ENCODE results near the gene CRELD1. TPM values are rescaled to one million over a fixed set of nuclear protein-coding genes. Genes with fewer than 3 reads are reported as not detected.

CRELD1 gene
- total RNA-seq, 1 donor from 2014 or later: 22.7 TPM

GRCh38 chr3:9914011-9914410 is 19.6 kb upstream of the CRELD1 start:
- Mint-ChIP-seq H3K27ac (no peak overlapping the region), H3K4me1 (peaks cover 23% of the 10 kb centered on the region), H3K4me3 (no peak overlapping the region), H3K9me3 (no peaks in the 10 kb centered on the region), H3K27me3 (peaks cover 2% of the 10 kb centered on the region), H3K36me3 (ENCODE audit: low read depth) (peaks cover 2% of the 10 kb centered on the region)
- intact Hi-C loops (cut with micrococcal nuclease): loop anchor here (2.0 kb wide), 1 partner anchor 23 kb away; the partner anchor contains the start of gene JAGN1
- no peak for DNase-seq

DNA sequence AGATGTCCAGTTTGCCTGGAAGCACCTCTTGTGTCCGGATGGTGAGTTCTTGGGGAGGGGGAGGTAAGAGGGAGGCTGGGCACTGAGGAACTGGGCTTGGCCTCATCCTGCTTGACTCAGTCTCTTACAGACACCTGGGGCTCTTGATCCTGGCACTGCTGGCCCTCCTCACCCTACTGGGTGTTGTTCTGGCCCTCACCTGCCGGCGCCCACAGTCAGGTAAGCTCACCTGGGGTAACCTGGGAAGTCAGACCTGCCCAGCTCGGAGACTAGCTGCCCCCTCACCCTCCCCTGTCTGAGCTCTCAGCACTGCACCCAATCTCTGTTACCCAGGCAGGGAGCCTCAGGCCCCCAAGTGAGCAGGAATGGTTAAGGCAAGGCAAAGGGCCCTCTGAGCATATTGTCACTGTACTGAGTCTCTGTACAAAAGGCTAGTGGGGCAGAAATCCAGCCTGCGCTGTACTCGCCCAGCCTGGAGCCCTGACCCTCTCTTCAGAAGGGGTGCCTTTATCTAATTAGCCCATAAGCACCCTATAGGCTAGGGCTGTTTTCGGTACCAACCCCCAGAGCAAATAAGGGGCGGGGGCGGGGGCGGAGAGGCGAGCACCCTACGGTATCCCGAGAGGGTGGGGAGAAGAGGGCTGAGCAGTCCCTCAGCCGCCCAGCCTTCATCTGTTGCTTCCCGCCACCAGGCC is 18.9 kb upstream of the CRELD1 start:
- H3K9me3 Mint-ChIP-seq: no peaks in the 10 kb centered on the region
- peaks cover 16% of the 10 kb centered on the region for H3K4me1 Mint-ChIP-seq
- no peak for DNase-seq
- H3K4me3 Mint-ChIP-seq: peak overlapping the region; percentile 77
- peak overlapping the region; percentile 29 for H3K27ac Mint-ChIP-seq
- peaks cover 2% of the 10 kb centered on the region for H3K27me3 Mint-ChIP-seq
- peaks cover 2% of the 10 kb centered on the region for H3K36me3 Mint-ChIP-seq (ENCODE audit: low read depth)
- intact Hi-C loops (cut with micrococcal nuclease): loop anchor here (1.0 to 2.0 kb wide), 2 partner anchors 19 to 24 kb away; partner anchors contain the start of genes CRELD1 and JAGN1

GRCh38 chr3:9915254-9916141 is 18.1 kb upstream of the CRELD1 start:
- H3K27me3 Mint-ChIP-seq: peaks cover 2% of the 10 kb centered on the region
- peaks cover 14% of the 10 kb centered on the region for H3K4me1 Mint-ChIP-seq
- H3K27ac Mint-ChIP-seq: peak overlapping the region; percentile 71
- DNase-seq: peak; percentile 80
- intact Hi-C loops (cut with micrococcal nuclease): loop anchor here (1.0 to 2.0 kb wide), 3 partner anchors 13 to 25 kb away; partner anchors contain the start of genes CRELD1, IL17RE and JAGN1
- peak overlapping the region; percentile 77 for H3K4me3 Mint-ChIP-seq
- no peaks in the 10 kb centered on the region for H3K9me3 Mint-ChIP-seq
- H3K36me3 Mint-ChIP-seq (ENCODE audit: low read depth): peaks cover 2% of the 10 kb centered on the region

DNA sequence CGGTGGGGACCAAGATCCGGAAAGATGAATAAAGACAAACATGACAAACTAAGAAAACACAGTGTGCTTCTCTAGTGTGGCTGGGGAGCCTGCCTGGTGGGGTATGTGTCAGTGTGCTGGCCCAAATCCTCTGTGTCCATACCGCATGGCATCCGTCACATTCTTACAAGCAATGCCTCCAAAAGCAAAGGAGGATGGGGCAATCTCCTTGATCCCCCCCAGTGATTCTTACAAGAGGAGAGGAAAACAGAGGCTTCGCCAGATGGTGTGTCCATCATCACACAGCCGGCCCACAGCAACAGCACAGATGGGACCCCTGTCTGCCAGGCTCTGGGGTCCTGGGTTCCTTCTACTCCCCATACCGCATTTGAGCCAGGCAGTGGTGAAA is 17.3 kb upstream of the CRELD1 start:
- DNase-seq: no peak
- Mint-ChIP-seq H3K9me3 (no peaks in the 10 kb centered on the region), H3K4me3 (peak overlapping the region; percentile 77), H3K27ac (peak overlapping the region; percentile 56), H3K36me3 (ENCODE audit: low read depth) (peaks cover 2% of the 10 kb centered on the region), H3K4me1 (peaks cover 14% of the 10 kb centered on the region), H3K27me3 (peaks cover 2% of the 10 kb centered on the region)
- intact Hi-C loops (cut with micrococcal nuclease): loop anchor here (2.0 kb wide), 1 partner anchor 14 kb away; the partner anchor contains the start of gene IL17RE

- Mint-ChIP-seq H3K4me1 (peaks cover 14% of the 10 kb centered on the region), H3K9me3 (no peaks in the 10 kb centered on the region), H3K4me3 (peak within 1 kb of the TSS; percentile 77), H3K27me3 (peaks cover 2% of the 10 kb centered on the region), H3K27ac (peak within 1 kb of the TSS; percentile 71), H3K36me3 (ENCODE audit: low read depth) (peaks cover 2% of the 10 kb centered on the region)
- intact Hi-C loops (cut with micrococcal nuclease): loop anchor here (2.0 kb wide), 1 partner anchor 14 kb away; the partner anchor contains the start of gene IL17RE
- DNase-seq: peak; percentile 73
Observed at GRCh38 chr3:9916734-9917680, 16.6 kb upstream of the CRELD1 start, which contains the start of gene IL17RC. IL17RC (plus strand) TSS chr3:9917098; CDS start chr3:9917316, 218 bp downstream.

- H3K4me3 Mint-ChIP-seq: no peak overlapping the region
- no peaks in the 10 kb centered on the region for H3K9me3 Mint-ChIP-seq
- H3K4me1 Mint-ChIP-seq: peaks cover 11% of the 10 kb centered on the region
- no peak overlapping the region for H3K27ac Mint-ChIP-seq
- no peaks in the 10 kb centered on the region for H3K27me3 Mint-ChIP-seq
- intact Hi-C loops (cut with micrococcal nuclease): loop anchor here (2.0 kb wide), 1 partner anchor 15 kb away; the partner anchor contains the start of gene IL17RE
- no peaks in the 10 kb centered on the region for H3K36me3 Mint-ChIP-seq (ENCODE audit: low read depth)
- no peak for DNase-seq
Observed at GRCh38 chr3:9917820-9918219, 15.8 kb upstream of the CRELD1 start.

- Mint-ChIP-seq H3K27me3 (no peaks in the 10 kb centered on the region), H3K4me3 (no peak overlapping the region), H3K4me1 (peaks cover 11% of the 10 kb centered on the region), H3K9me3 (no peaks in the 10 kb centered on the region), H3K36me3 (ENCODE audit: low read depth) (no peaks in the 10 kb centered on the region), H3K27ac (no peak overlapping the region)
- no peak for DNase-seq
- intact Hi-C loops (cut with micrococcal nuclease): no loop called here
Observed at GRCh38 chr3:9918261-9919038, 15.2 kb upstream of the CRELD1 start.

- no peak overlapping the region for H3K27ac Mint-ChIP-seq
- H3K4me3 Mint-ChIP-seq: no peak overlapping the region
- H3K36me3 Mint-ChIP-seq (ENCODE audit: low read depth): no peaks in the 10 kb centered on the region
- intact Hi-C loops (cut with micrococcal nuclease): no loop called here
- H3K4me1 Mint-ChIP-seq: peaks cover 13% of the 10 kb centered on the region
- no peaks in the 10 kb centered on the region for H3K9me3 Mint-ChIP-seq
- no peak for DNase-seq
- H3K27me3 Mint-ChIP-seq: peaks cover 7% of the 10 kb centered on the region
Observed at GRCh38 chr3:9928158-9928557, 5.5 kb upstream of the CRELD1 start.

DNA sequence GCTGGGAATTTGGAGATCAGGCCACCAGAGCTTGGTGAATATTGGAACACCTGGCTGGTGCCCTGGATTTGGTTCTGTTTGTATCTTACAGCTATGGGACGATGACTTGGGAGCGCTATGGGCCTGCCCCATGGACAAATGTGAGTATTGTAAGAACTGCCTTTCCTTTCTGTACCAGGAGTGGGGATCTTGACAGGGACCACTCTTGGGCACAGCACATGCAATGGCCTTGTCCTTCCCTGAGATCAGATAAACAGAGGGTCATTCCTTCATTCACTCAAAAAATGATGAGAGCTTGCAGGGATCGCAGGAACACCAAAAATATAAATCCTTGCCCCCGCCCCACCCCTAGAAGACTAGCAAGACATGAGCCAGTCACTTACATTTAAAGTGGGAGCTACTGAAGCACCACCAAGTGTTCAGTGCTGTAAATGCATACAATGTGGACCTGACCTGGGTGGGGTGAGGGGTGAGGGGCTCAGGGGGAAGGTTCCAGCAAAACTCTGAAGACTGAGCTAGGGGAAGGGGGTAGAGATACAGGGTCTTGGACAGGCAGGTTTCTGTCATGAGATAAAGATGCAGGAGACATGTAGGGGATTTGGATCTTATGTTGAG is 2.7 kb upstream of the CRELD1 start:
- Mint-ChIP-seq H3K27ac (no peak overlapping the region), H3K36me3 (ENCODE audit: low read depth) (peaks cover 9% of the 10 kb centered on the region), H3K27me3 (no peaks in the 10 kb centered on the region), H3K4me1 (peaks cover 34% of the 10 kb centered on the region), H3K9me3 (no peaks in the 10 kb centered on the region), H3K4me3 (peak overlapping the region; percentile 25)
- DNase-seq: no peak
- intact Hi-C loops (cut with micrococcal nuclease): loop anchor here (5.0 kb wide), 2 partner anchors 186 to 316 kb away; partner anchors contain the start of genes BRK1 and TATDN2

DNA sequence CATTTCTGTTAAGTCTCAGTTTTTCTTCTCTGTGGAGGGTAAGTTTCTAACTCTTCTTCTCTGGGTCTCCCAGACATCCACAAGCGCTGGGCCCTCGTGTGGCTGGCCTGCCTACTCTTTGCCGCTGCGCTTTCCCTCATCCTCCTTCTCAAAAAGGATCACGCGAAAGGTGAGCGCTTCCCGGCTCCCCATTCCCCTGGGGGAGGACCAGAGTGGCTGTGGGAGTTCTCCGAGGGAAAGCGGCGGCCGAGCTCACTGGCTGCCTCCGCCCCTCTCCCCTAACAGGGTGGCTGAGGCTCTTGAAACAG is 1.1 kb upstream of the CRELD1 start:
- H3K4me1 Mint-ChIP-seq: peaks cover 36% of the 10 kb centered on the region
- DNase-seq: no peak
- no peaks in the 10 kb centered on the region for H3K27me3 Mint-ChIP-seq
- H3K4me3 Mint-ChIP-seq: peak overlapping the region; percentile 96
- peak overlapping the region; percentile 96 for H3K27ac Mint-ChIP-seq
- H3K36me3 Mint-ChIP-seq (ENCODE audit: low read depth): peaks cover 18% of the 10 kb centered on the region
- H3K9me3 Mint-ChIP-seq: no peaks in the 10 kb centered on the region
- intact Hi-C loops (cut with micrococcal nuclease): loop anchor here (1.0 to 5.0 kb wide), 7 partner anchors 88 to 536 kb away; partner anchors contain the start of genes ARPC4, BRK1, RPUSD3 and SEC13

DNA sequence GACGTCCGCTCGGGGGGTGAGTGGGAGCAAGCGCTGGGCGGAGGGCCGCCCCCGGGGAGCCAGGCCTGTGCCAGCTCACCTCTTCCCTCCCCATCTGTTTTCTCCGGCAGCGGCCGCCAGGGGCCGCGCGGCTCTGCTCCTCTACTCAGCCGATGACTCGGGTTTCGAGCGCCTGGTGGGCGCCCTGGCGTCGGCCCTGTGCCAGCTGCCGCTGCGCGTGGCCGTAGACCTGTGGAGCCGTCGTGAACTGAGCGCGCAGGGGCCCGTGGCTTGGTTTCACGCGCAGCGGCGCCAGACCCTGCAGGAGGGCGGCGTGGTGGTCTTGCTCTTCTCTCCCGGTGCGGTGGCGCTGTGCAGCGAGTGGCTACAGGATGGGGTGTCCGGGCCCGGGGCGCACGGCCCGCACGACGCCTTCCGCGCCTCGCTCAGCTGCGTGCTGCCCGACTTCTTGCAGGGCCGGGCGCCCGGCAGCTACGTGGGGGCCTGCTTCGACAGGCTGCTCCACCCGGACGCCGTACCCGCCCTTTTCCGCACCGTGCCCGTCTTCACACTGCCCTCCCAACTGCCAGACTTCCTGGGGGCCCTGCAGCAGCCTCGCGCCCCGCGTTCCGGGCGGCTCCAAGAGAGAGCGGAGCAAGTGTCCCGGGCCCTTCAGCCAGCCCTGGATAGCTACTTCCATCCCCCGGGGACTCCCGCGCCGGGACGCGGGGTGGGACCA is 632 bp upstream of the CRELD1 start:
- Mint-ChIP-seq H3K9me3 (no peaks in the 10 kb centered on the region), H3K27ac (peak overlapping the region; percentile 96), H3K4me1 (peaks cover 36% of the 10 kb centered on the region), H3K27me3 (no peaks in the 10 kb centered on the region), H3K36me3 (ENCODE audit: low read depth) (peaks cover 19% of the 10 kb centered on the region), H3K4me3 (peak overlapping the region; percentile 96)
- DNase-seq: peak; percentile 94
- intact Hi-C loops (cut with micrococcal nuclease): loop anchor here (1.0 to 5.0 kb wide), 13 partner anchors 13 to 536 kb away; partner anchors contain the start of genes ARPC4, BRK1, BRPF1 and FANCD2
